Activated T-cell treated with anti-CD3 and anti-CD28 coated beads for 1 hour (primary cell): Measurements from ENCODE around the gene CRB3.
"Not testable (repeated sequence)": the region's sequence is repeated elsewhere in the genome, so short reads cannot be mapped to it uniquely, and the experiment has no call there.

ENCODE experiments used
- DNase-seq: peaks from one replicate; pipeline ENCODE4 v3.0.0-alpha.2; 2020; ENCODE audit warnings: low read depth

The CRB3 gene

GRCh38 chr19:6494438-6495036 is 30.5 kb downstream of the CRB3 start:
- DNase-seq: no peak

GRCh38 chr19:6495947-6496346 is 31.9 kb downstream of the CRB3 start:
- no peak for DNase-seq

- DNase-seq: no peak
Measured at GRCh38 chr19:6498294-6499036, 34.4 kb downstream of the CRB3 start.

GRCh38 chr19:6499052-6499790 is 35.1 kb downstream of the CRB3 start:
- DNase-seq: no peak

- no peak for DNase-seq
Measured at GRCh38 chr19:6500837-6501739, 37.0 kb downstream of the CRB3 start.

GRCh38 chr19:6501740-6502648 is 37.9 kb downstream of the CRB3 start, which contains the start of gene TUBB4A:
TUBB4A (minus strand) TSS chr19:6502309; CDS start chr19:6502212, 97 bp downstream.
- peak; percentile 24 for DNase-seq

- no peak for DNase-seq
Measured at GRCh38 chr19:6503407-6504201, 39.5 kb downstream of the CRB3 start.

GRCh38 chr19:6508028-6508771 is 44.1 kb downstream of the CRB3 start:
- not testable (repeated sequence) for DNase-seq

GRCh38 chr19:6509118-6509971 is 45.3 kb downstream of the CRB3 start:
- no peak for DNase-seq

- no peak for DNase-seq
Measured at GRCh38 chr19:6510618-6511017, 46.5 kb downstream of the CRB3 start.

- DNase-seq: no peak
Measured at GRCh38 chr19:6514089-6514488, 50.0 kb downstream of the CRB3 start.

- no peak for DNase-seq
Measured at GRCh38 chr19:6514926-6515544, 51.0 kb downstream of the CRB3 start.

GRCh38 chr19:6516018-6516658 is 52.1 kb downstream of the CRB3 start:
- DNase-seq: peak; percentile 48
